GM19240 (cell line): ENCODE results near the gene GDF7.

ENCODE experiments used
- DNase-seq: peaks from one replicate; pipeline ENCODE4 v3.0.0; 2011; ENCODE audit warnings: low spot score; ENCODE audit not compliant: insufficient read length

GDF7 gene

GRCh38 chr2:20673686-20674308 lies 6.9 kb downstream of the GDF7 start:
- DNase-seq = no peak

GRCh38 chr2:20674309-20674965 lies 7.5 kb downstream of the GDF7 start:
- no peak for DNase-seq

GRCh38 chr2:20674974-20675679 lies 8.2 kb downstream of the GDF7 start:
- DNase-seq = no peak

GRCh38 chr2:20675701-20676352 lies 8.9 kb downstream of the GDF7 start:
- DNase-seq = peak; percentile 81

GRCh38 chr2:20676353-20677215 lies 9.6 kb downstream of the GDF7 start:
- DNase-seq = peak; percentile 66

GRCh38 chr2:20677301-20678085 lies 10.5 kb downstream of the GDF7 start:
- DNase-seq = no peak

GRCh38 chr2:20678086-20678395 lies 11.1 kb downstream of the GDF7 start:
- DNase-seq = no peak

GRCh38 chr2:20678780-20679179 lies 11.8 kb downstream of the GDF7 start:
- DNase-seq = no peak

- DNase-seq = no peak
Observed at GRCh38 chr2:20680744-20681375, 13.9 kb downstream of the GDF7 start.

- DNase-seq = no peak
Observed at GRCh38 chr2:20682167-20682920, 15.4 kb downstream of the GDF7 start.

- no peak for DNase-seq
Observed at GRCh38 chr2:20684581-20685063, 17.7 kb downstream of the GDF7 start.

GRCh38 chr2:20687260-20687832 lies 20.4 kb downstream of the GDF7 start:
- no peak for DNase-seq

GRCh38 chr2:20689428-20690264 lies 22.7 kb downstream of the GDF7 start:
- DNase-seq = no peak

GRCh38 chr2:20691076-20691734 lies 24.3 kb downstream of the GDF7 start:
- DNase-seq = no peak

- DNase-seq = no peak
Observed at GRCh38 chr2:20692081-20692480, 25.1 kb downstream of the GDF7 start.

- no peak for DNase-seq
Observed at GRCh38 chr2:20693317-20693716, 26.4 kb downstream of the GDF7 start.

GRCh38 chr2:20696366-20696765 lies 29.4 kb downstream of the GDF7 start:
- DNase-seq = no peak
